HG02623 (cell line): ENCODE measurements around the gene SH3RF3.

Experiments used
- ATAC-seq: cut with Tn5 transposase; IDR thresholded peaks from one replicate; pipeline ENCODE4 v1.9.1; 2021; ENCODE audit warnings: moderate library complexity; ENCODE audit not compliant: unreplicated experiment

Gene SH3RF3

DNA sequence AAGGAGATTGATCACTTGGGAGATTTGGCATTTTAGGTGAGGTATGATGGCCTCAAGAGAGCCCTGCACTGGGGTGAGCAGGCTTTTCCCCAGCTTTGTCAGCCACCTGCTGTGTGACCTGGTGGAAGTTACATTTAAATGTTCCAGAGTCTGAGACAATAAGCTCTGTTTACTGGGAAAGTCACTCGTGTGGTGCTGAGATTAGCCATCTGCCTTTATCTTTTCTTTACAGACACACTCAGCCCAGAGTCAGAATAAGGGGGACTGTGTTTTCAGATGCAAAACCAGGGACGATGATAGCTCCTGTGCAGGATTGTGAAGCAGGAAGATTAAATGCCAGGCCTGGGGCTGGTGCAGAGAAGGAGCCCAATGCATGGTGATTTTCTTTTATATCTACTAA is 47.9 kb downstream of the SH3RF3 start:
- no peak for ATAC-seq

- ATAC-seq = no peak
Measured at GRCh38 chr2:109177635-109178034, 48.6 kb downstream of the SH3RF3 start.

DNA sequence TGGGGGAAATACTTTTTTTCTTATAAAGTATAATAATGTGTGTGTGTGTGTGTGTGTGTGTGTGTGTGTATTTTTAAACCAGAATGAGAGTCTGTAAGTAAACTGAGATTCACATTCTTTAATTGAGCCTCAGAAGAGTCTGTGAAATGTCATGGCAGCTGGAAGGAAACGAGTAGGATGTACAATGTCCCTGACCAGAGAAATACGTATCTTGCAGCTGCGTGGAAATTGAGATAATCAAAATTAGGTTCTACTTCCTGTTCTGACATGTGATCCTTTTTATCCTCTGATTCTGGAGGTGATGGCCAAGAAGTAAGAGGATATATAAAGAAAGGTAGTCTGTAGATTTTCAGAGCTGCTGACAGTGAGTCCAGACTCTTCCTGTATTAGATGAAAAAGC is 50.0 kb downstream of the SH3RF3 start:
- ATAC-seq = no peak

GRCh38 chr2:109180786-109181185 is 51.8 kb downstream of the SH3RF3 start:
- ATAC-seq = no peak

DNA sequence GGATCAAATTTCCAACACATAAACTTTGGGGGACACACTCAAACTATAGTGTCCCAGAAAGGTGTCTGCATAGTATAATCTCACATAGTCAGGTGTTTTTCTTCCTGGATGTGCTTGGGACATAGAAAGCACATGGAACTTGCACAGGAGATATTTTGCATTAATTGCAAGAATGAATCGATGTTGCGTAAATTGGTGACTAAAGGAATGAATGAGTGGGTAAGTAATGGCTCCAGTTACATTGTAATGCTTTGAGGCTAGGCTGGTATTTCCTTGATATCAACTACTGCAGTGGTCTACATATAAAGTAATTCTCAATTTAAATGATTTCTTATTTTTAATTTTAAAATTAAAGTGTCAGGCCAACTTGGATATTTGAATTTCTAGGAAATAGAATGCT is 53.4 kb downstream of the SH3RF3 start:
- ATAC-seq = no peak

DNA sequence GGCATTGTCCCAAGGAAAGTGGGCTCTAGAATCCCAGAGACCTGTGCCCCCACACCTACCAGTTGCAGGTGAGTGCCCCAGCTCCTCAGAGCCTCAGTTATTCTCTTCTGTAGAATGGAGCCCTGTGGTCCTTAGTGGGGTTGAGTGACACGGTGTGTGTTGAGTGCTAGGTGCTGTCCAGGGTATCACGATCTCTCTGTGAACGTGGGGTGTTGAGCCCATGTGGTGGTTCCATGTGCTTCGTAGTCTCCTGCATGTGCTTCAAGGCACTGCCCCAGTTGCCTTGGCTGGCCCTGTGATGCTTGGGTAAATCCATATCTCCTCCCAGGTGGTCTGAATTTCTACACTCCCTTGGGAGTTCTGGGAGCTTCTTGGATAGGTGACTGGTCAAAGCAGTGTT is 54.9 kb downstream of the SH3RF3 start:
- no peak for ATAC-seq

GRCh38 chr2:109184368-109184767 is 55.4 kb downstream of the SH3RF3 start:
- no peak for ATAC-seq

DNA sequence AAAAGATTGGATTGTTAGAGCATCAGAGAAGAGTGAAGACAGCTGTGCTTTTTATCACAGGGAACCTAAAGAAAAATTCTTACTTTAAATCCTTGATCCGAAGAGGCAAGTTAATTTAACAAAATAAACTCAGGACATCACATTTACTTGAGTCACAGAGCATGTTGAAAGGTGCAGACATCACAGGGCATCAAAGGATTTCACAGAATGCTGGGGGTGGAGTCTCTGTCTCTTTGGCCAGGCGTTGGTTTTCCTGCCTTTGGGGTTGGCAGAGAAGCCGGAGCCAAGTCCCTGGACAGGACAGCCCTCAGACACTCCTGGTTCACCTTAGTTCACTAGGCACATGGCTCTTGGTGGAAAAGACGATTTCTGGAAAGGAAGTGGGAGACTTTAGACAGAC is 56.3 kb downstream of the SH3RF3 start:
- no peak for ATAC-seq

DNA sequence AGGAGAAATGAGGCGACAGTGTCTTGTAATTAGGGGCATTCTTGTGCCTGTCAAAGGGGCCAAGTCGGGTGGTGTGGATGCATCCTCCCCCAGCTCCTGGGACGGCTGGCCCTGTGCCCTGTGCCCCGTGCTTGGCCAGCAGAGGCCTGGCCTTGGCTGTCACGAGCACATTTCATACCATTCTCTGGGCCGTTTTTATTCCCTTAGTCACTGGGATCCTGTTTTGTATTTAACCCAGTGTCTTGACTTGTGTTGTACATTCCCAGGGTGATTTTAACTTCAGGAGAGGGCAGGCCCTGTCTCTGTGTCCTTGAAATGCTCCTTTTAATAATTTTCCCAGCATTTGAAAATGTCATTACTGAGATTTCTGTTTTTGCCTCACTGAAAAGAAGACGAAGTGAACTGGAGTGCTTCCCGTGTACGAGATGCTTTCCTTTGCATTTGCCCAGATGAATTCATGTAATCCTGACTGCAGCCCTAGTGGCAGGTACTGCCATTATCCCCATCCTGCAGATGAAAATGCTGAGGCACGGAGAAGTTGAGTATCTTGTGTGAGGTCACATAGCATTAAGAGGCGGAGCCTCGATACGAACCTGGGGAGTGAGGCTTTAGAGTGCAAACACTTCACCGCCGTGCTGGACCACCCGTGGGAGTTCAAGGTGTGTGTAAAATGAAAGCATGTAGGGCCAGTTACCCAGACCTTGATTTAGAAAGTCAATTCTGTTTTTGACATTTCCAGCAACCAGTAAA is 57.0 kb downstream of the SH3RF3 start:
- no peak for ATAC-seq

GRCh38 chr2:109186656-109187250 is 57.7 kb downstream of the SH3RF3 start:
- ATAC-seq = no peak

DNA sequence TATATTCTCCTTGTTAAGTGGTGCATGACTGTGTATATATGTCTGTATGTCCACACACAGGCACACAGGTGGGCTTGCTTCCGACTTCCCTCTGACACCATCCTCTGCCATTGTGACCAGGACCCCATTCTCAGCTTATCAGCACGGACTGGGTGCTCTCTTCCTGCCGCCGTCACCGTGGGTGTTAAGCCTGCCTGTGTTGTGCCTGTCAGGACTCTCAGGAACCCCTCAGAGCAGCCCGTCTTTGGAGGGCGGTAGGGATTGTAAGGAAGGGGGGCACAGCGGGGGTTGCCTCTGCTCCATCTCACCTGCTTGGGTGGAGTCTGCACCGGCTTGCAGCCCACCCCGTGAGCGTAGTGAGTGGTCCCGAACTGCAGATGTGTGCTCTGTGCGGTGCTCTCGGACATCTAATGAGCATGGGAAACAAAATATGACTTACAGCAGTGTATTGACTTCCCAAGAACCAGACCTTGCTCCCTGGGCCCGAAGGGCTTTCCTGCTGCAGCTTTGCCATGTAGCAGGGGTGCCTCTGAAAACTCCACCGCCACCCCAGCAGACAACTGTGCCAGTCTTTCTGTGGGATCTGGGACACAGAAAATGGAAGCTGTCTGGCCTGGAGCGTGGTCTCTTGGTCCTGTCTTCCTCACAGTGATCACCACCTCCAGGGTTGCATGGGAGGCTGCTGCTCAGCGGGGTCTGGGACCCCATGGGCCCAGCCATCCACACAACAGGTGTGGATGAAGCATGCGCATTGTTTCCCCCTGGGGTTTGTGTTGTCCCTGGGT is 58.9 kb downstream of the SH3RF3 start:
- ATAC-seq = no peak

- no peak for ATAC-seq
Measured at GRCh38 chr2:109188496-109188890, 59.5 kb downstream of the SH3RF3 start.

- no peak for ATAC-seq
Measured at GRCh38 chr2:109188898-109189297, 59.9 kb downstream of the SH3RF3 start.

DNA sequence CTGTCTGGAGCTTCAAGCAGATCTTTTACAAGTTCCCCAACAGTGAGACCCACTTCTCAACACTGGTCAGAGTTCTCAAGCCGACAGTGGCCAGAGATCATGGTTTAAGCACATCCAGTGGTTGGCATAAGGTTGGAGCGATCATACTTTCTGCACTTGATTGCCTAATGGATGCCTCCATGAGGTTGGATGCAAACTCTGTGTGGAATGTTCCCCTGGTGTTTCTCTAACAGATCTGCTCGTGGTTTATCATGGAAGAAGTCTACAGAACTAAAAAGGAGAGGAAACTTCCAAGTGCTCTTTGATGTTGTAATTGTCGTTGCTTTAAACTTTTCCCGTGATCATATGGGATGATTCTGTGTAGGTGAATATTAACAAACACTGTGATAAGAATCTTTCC is 60.7 kb downstream of the SH3RF3 start:
- no peak for ATAC-seq

GRCh38 chr2:109193807-109194619 is 65.0 kb downstream of the SH3RF3 start:
- ATAC-seq = no peak

- ATAC-seq = no peak
Measured at GRCh38 chr2:109194620-109194937, 65.6 kb downstream of the SH3RF3 start.

- no peak for ATAC-seq
Measured at GRCh38 chr2:109195193-109196045, 66.4 kb downstream of the SH3RF3 start.

DNA sequence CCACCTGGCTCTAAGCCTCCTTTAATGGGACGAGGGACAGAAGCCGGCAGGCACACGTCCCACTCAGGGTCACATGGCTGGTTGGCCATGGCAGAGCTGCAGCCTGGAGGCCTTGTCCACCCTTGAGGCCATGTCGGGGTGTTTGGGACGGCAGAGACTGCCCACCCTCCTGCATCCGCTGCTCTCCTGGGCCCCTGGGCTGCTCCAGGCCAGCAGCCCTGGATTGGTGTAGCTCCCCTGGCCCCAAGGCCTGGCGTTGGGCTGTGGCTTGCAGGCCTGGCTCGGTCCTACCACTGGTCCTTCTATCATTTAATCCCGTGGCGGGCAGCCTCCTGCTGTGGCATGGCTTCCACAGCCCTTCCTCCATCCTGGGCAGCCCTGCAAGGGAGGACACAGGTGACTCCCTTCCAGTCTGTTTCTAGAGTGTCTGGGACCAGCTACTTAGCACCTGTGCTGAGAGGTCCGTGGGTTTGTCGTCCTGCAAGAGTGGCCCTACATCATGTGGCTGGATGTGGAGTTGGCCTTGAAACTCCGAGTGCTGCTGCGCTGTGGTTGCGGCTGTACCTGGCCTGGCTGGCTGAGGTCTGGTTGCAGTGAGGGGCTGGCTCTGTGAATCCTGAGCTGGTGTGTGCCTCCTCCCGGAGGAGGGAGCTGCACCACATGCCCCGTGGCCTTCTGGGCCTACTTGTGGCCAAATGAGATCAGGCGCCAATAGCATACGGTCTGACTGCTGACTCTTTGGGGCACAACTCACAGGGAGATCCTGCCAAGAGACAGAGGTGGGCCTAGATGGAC is 67.3 kb downstream of the SH3RF3 start:
- no peak for ATAC-seq

DNA sequence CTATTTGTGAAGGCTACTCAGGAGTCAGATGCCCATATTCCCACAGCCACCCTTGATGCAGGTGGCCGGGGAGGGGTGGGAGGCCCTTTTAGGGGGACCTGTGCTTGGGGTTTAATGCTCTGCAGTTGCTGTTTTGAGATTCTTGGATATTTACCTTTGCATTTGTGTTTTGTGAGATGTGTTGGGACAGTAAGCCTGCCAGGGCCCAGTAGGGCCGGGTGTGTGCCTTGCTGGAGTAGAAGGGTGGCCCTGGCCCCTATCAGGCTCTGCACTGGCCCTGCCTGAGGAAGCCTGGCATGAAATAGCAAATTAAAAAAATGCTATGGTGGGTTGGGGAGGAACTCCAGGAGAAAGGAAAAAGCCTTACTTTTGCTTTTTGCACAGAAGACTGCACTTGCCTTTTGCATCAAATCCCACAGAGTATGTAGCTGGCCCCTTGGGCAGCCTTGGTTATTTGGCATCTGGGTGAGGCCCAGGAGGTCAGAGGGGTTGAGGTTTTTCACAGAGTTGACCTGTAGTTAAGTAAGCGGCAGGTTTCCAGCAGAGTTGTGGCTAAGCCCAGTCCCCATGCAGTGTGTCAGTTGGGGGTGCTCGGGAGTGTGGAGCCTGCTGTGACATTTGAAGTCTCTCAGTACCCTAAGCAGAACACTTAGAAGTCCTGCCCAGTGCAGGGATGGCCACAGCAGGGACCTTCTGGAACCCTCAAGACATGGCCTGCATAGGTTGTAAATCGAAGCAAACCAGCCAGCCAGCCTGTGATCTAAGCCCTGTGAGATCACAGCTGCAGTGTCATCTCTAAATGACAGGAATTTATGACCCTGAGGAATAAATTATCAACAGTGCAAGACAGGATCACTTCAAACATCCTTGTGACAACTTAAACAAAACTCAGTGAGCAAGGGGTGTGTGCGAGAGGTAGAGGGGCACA is 68.8 kb downstream of the SH3RF3 start:
- ATAC-seq = no peak
